Ishikawa (cell line): Measurements from ENCODE around the gene CD300C.

Source experiments
- CEBPB ChIP-seq: IDR thresholded peaks from 2 replicates; pipeline ENCODE4 v1.6.1; 2012
- CREB1 ChIP-seq: IDR thresholded peaks from 2 replicates; pipeline ENCODE4 v1.6.1; 2012; ENCODE audit warnings: low read depth
- RAD21 ChIP-seq: IDR thresholded peaks from 2 replicates; pipeline ENCODE4 v1.6.1; 2012; ENCODE audit warnings: low read depth
- TAF1 ChIP-seq: IDR thresholded peaks from 2 replicates; pipeline ENCODE4 v1.6.1; 2012; ENCODE audit warnings: low read depth, mild to moderate bottlenecking
- USF1 ChIP-seq: IDR thresholded peaks from 2 replicates; pipeline ENCODE4 v1.6.1; 2012
- TF ChIP-seq, protein P1 (sequence below): IDR thresholded peaks from 2 replicates; pipeline ENCODE4 v1.6.1; 2012

GRCh38 chr17:74521701-74522201, 24.2 kb downstream of the CD300C start:
- TF ChIP-seq, protein P1, sequence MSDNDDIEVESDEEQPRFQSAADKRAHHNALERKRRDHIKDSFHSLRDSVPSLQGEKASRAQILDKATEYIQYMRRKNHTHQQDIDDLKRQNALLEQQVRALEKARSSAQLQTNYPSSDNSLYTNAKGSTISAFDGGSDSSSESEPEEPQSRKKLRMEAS: no peak
- TF ChIP-seq TAF1 (no peak), USF1 (no peak), RAD21 (no peak), CEBPB (no peak), CREB1 (no peak)
